NCI-H2227 (cell line): ENCODE results near the gene ADAMTS16.
"Not testable (repeated sequence)": the region's sequence is repeated elsewhere in the genome, so short reads cannot be mapped to it uniquely, and the experiment has no call there.

Experiments used
- DNase-seq: peaks from one replicate; lab custom pipeline; 2025; ENCODE audit not compliant: unreplicated experiment; lab: John Stamatoyannopoulos, UW

ADAMTS16 gene, protein sequence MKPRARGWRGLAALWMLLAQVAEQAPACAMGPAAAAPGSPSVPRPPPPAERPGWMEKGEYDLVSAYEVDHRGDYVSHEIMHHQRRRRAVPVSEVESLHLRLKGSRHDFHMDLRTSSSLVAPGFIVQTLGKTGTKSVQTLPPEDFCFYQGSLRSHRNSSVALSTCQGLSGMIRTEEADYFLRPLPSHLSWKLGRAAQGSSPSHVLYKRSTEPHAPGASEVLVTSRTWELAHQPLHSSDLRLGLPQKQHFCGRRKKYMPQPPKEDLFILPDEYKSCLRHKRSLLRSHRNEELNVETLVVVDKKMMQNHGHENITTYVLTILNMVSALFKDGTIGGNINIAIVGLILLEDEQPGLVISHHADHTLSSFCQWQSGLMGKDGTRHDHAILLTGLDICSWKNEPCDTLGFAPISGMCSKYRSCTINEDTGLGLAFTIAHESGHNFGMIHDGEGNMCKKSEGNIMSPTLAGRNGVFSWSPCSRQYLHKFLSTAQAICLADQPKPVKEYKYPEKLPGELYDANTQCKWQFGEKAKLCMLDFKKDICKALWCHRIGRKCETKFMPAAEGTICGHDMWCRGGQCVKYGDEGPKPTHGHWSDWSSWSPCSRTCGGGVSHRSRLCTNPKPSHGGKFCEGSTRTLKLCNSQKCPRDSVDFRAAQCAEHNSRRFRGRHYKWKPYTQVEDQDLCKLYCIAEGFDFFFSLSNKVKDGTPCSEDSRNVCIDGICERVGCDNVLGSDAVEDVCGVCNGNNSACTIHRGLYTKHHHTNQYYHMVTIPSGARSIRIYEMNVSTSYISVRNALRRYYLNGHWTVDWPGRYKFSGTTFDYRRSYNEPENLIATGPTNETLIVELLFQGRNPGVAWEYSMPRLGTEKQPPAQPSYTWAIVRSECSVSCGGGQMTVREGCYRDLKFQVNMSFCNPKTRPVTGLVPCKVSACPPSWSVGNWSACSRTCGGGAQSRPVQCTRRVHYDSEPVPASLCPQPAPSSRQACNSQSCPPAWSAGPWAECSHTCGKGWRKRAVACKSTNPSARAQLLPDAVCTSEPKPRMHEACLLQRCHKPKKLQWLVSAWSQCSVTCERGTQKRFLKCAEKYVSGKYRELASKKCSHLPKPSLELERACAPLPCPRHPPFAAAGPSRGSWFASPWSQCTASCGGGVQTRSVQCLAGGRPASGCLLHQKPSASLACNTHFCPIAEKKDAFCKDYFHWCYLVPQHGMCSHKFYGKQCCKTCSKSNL

DNA sequence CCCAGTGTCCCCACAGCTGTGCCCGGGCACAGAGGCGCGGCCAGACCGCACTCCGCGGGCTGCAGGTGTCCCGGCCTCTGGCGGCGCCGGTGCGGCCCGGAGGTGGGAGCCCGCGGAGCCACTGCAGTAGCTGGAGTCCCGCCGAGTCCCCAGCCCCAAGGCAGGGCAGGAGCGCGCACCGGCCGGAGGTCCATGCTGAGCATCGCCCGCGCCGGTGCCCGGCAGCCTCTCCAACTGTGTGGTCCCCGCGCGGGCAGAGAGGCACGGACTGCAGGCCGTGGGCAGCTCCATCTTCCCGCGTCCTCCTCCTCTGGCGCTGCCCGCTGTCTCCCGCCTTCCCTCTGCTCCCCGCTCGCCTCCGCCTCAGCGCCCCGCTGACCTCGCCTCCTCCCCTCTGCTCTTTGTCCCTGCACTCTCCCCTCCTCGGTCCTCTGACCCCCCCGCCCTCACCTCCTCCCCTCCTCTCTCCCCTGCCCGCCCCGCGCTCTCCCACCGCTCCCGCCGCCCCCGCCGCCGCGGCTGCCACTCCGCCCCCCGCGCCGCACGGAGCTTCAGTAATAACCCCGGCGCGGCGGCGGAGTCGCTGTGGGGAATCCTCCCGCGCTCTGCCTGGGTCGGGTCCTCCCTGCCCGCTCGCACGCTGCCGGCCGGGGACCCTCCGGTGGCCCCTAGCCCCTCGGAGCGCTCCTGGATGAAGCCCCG lies at the start of gene ADAMTS16:
TSS of gene ADAMTS16 (plus strand) at position 554 of the 702 bp plus-strand sequence. CDS start at position 692, 138 bp downstream.
- peak; percentile 17 for DNase-seq

DNA sequence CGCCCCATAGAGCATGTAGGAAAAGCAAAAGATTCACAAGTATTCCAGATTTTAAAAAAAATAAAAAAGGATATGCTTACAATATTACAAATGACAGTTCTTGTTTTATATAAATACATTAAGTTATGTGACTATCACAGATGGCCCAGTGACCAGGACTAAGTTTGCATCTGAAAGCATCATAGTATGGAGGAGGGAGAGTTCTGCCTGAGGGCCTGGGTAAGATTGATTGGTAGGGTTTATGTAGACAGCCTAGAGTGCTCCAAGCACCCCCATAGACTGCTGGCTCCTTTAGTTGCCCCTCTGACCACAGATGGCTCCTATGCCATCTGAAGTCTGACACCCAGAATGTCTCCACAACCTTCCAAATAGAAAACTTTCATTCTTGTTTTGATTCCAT lies 48.0 kb upstream of the ADAMTS16 start:
- DNase-seq = no peak

DNA sequence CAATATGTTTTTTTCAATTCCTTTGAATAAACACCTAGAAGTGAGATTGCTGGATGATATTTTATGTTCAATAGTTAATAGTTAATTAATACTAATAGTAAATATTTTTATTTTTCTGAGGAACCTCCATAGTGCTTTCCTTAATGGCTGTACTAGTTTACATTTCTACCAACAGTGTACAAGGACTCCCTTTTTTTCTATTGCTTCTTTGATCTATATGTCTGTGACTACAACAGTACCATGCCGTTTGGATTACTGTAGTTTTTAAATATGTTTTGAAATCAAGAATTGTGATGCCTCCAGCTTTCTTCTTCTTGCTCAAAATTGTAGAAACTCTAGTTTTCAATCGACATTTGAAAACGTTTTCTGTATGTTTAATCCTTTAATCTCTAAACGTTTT lies 39.5 kb upstream of the ADAMTS16 start:
- no peak for DNase-seq

GRCh38 chr5:5101676-5102075 lies 38.5 kb upstream of the ADAMTS16 start:
- DNase-seq = no peak

- DNase-seq = no peak
These were observed 36.9 kb upstream of the ADAMTS16 start for GRCh38 chr5:5103245-5103644.

DNA sequence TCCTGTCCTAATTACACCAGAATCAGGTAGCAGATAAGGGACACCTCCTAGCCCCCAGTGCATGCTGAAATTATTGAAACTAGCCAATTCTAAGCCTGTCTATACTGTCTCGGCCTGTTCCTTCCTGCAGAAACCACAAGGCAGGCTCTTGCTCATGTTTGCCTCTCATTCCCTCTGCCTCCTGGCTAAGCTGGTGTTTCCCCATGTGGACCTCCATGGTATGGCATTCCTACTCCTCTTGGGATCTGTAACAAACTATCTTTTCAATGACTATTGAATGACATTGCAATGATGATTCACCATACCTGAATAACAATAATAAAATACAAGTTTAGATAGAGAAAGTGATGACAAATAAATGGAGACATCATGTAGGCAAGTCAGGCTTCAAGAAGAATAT lies 35.6 kb upstream of the ADAMTS16 start:
- DNase-seq = no peak

- DNase-seq = no peak
These were observed 34.6 kb upstream of the ADAMTS16 start for GRCh38 chr5:5105531-5105930.

GRCh38 chr5:5116956-5117355 lies 23.2 kb upstream of the ADAMTS16 start:
- no peak for DNase-seq

DNA sequence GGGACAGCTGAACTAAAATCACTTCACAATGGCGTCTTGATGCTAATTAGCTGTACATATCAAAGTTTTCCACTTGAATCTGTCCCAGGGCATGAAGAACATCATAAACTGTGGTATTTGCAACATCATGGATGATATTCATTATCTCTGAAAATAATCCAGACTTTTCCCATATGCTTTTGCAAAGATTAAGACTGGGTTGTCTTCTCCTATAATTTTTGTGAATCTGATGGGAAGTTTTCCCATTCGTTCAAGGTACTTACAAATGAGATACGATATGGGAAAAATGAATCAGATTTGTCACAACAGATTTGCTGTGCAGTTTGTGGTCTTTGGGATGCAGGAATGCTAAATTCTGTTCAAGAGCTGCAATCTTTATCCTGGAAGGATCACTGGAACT lies 17.4 kb upstream of the ADAMTS16 start:
- DNase-seq = no peak

DNA sequence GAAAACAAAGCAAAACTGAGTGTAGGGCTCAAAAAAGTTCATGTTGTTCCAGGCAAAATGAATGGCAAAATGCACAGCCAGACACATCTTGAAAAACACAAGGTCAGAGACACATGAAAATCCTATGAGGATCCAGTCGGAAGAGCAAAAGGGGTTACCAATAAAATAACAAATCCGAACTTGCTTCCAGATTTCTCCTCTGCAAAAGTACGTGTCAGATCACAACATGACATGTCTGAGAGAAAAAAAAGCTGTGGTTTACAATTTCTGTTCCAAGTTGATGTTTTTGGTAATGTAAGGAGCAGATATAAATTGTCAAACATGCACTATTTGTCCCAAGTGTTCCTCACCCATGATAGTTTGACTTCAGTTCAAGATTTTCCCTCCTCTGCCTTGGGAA lies 15.9 kb upstream of the ADAMTS16 start:
- no peak for DNase-seq

DNA sequence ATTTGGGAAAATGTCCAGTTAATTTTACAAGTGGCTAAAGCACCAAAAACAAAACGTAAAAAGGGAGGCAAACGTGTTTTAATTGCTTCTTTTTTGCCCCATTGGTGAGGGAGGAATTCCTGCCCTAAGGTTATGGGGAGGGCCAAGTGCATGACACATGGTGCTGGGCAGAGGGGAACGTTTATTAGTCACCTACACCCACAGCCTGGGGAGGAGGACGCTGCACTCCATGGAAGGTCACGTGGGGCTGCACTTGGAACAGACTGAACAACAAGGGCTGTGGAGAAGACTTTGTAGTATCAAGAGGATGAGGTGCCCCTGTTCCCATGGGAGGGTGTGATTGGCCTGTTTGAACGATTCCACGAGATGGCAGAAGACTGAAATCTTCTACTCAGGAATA lies 13.7 kb upstream of the ADAMTS16 start:
- DNase-seq = no peak

GRCh38 chr5:5128766-5129165 lies 11.4 kb upstream of the ADAMTS16 start:
- DNase-seq = no peak

GRCh38 chr5:5132234-5132633 lies 7.9 kb upstream of the ADAMTS16 start:
- no peak for DNase-seq

DNA sequence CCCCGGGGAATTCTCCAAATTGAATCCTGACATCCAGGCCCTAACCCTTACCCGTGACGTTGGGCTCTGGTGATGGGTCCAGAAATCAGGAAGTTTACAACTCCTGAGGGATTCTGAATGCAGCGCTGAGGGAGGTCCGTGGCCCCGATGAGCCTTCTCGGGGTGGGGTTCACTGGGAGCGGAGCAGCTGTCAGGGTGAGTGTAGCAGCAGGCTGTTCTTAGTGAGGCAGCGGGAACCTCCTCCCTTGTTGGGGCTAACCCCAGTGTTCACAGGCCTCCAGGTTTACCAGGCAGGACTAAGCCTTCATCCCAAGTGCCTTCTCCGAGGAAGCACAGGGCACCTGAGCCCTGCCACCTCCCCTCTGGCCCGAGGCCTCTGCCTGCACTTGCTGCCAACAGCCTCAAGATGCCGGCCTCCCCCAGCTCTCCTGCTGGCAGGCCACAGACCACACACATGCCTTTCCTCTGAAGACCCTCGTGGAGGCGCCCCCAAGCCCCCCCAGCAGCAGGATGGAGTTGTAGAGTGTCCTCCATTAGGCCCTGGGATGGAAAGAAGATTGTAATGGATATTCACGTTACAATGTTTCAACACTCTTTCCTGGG lies 7.3 kb upstream of the ADAMTS16 start:
- DNase-seq = no peak

DNA sequence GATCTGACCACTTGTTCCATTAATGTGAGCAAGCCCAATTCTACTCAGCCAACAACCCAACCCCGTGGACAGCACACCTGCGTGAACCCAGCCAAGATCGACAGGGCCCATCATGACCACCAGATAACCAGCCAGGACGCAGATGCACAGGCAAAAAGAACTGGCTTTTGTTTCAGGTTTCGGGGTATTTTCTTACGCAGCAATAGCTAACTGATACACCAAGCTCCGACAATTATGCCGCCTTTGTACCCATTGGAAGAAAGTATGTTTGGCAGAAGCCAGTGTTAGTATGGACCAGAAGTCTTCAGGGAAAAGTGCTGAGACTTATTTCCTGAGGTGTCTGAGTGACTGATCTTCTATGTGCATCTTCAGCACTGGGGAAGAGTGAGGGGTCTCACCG lies 6.0 kb upstream of the ADAMTS16 start:
- DNase-seq = no peak

DNA sequence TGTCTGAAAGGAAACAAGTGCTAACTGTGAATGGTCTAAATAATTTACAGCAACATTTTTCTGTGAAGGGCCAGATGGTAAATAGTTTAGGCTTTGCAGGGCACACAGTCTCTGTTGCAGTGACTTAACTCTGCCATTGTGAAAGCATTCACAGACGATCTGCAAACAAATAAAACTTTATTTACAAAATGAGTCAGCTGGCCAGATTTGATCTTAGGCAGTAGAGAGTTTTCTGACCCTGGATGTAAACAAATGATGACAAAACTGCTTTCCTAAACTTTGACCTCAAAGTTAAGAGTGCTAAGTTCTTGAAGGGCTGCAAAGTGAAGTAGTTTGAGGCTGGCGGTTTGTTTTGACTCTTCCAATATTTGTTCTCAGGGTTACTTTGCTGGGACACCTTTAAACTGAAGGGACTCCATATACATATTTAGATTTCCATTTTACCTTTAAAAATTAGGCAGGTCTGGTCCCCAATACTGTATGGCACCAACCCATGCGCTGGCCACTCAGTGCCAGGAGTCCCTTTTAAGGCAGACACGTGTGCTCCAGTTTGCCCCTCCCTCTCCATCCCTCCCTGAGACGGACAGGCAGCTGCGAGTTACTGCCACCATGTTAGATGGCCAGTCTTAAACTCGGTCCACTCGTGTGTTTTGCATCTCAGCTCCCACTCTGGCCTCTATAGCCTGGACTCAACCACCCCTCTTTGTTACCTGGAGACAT lies 4.0 kb upstream of the ADAMTS16 start:
- no peak for DNase-seq

GRCh38 chr5:5137851-5138250 lies 2.3 kb upstream of the ADAMTS16 start:
- not testable (repeated sequence) for DNase-seq

DNA sequence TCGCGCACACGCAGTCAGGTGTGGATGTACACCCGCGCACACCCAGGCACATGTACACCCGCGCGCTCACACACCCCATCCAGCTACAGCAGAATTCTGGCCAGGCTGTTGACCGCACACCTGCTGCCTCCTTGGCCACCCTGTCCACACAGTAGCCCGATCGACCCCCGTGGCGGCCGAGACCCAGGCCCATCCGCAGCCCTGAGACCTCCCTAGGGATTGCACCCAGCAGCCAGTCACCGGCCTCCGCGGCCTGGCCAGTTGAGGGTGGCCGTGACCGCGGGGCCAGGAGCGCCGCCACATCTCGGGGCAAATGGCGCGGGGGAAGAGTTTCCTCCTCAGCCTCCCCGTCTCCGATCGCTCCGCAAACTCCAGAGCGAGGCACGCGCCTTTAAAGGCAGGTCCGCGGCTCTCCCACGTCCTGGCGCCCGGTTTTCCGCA lies 774 bp upstream of the ADAMTS16 start:
- DNase-seq = no peak

DNA sequence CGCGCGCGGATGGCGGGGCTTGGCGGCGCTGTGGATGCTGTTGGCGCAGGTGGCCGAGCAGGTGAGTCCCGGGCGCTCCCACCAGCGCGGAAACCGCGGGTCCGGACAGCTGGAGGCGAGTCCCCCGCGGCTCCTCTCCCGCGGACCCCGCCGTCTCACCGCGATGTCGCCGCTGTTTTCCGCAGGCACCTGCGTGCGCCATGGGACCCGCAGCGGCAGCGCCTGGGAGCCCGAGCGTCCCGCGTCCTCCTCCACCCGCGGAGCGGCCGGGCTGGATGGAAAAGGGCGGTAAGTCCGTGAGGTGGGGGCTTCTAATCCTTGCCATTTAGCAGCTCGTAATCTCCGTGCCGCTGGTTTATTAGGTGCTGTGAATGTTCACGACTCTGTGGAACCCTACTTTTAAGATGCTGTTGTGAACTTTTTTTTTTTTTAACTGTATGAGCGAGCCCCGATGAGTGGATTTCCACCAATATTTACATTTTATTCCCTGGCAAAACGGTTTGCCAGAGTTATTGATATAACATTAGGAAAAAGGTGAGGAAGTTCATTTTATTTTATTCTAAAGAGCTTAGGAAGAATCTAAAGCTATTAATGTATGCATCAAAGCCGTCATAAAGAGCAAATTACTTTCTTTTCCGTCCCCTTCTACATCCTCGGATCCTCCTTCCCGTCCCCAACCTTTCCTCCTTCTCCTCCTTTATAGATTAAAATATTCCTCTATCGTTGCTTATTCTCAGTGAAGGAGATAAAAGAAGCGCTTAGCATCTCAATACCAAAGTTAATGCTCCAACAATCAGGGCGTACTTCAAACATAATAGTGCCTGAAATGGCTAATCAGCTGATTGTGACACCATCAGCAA lies 579 bp downstream of the ADAMTS16 start:
- no peak for DNase-seq
